Activated T-helper 1 cell treated with anti-CD3 and anti-CD28 coated beads, Interleukin-2, amount 50 U/mL, for 16 hours (primary cell): Measurements from ENCODE around the gene ABCC2.
"Not testable (repeated sequence)": the region's sequence is repeated elsewhere in the genome, so short reads cannot be mapped to it uniquely, and the experiment has no call there.

Experiments
- DNase-seq, 2 donors: peaks; one replicate each; pipeline ENCODE4 v3.0.0-alpha.2; 2020; ENCODE audit warnings: low read depth in 1 of 2, low spot score in 1 of 2

Gene ABCC2

DNA sequence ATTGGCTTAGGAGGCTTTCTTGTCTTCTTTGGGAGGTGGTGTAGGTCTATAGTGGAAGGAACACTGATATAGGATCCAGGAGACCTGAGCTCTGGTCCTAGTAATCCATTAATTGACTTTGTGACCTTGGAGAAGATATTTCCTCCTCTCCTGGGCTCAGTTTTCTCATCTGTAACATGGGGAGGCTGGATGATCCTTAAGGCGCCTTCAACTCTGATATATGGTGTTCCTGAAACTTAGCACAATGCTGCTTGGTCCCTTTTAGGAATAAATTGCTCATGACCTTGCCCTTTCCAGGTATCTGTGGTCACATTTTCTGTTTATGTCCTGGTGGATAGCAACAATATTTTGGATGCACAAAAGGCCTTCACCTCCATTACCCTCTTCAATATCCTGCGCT, 25.3 kb downstream of the ABCC2 start:
- DNase-seq: no peak

DNA sequence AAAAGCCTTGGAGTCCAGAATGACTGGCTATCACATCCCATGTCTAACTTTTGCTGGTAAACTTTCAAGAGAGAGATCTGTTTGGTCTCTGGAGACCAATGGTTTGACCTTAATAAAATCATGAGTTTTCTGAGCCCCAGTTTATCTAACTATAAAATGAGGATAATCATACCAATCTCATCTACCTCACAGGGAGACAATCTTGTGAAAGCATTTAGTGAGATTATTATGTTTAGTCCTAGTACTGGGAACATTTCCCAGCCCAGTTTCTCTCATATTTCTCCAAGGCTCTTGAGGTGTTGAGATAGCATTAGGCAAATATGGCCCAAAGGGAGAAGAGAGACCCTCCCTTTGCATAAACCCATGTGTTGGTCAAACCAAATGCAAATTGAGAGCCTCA, 25.8 kb downstream of the ABCC2 start:
- DNase-seq: no peak

DNA sequence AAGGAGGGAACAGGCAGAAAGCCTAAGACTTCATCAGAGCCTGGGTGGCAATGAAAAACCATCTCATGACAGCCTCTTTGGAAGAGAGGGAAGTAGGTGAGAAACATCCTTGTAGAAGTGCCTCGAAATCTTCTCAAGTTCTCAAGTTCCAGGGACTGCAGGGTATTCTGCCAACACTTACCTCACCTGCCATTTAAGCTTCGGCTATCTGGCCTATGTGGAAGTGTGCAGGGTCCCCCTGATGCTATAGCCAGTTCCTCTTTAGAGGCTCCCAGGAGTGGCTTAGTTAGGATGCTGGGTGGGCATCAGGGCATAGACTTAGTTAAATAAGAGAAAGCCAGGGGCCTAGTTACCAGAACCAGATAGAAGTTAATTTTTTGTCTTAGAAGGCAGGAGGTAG, 27.0 kb downstream of the ABCC2 start:
- no peak for DNase-seq

DNA sequence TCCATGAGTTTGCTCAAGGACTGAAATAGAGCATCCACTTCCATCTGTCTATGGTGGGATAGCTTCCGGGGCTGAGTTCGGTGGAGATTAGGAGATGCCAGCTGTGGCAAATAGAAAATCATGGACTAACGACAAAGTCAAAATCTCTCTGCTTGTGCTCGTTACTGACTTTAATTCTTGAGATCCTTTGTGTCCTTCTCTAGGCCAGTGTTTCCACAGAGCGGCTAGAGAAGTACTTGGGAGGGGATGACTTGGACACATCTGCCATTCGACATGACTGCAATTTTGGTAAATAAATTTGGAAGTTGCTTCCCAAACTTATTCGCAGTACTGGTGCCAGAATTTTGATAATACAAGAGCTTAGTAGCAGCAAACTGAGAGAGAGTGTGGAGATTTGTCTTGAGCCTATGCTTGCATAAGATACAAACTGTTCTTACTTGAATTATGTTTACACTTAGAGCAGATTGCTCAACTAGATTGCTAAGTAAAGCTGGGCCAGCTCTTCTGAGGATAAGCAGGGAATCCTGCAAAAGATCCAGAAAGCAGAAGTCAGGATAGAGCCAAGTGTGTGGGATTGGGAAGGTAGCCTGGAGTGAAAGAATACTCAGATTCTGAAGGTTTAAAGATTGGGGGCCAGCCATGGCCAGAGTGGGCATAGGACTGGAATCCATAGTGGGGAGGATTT, 27.6 kb downstream of the ABCC2 start:
- DNase-seq: no peak

DNA sequence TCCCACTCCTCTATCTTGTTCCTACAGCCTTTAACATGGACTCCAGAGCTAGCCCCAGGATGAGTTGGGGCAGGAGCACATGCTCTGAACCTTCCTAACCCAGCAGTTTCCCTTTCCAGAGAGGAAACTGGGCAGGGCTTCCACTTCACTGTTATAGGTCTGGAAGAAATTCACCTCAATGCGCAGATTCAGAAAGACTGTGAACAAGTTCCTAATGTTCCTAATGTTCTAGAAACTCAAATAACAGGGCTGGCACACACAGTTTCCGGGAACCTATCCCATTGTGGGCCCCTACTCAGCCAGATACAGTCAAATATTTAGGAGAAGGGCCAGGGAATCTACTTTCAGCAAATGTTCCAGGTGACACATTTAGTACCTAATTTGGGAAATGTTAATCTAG, 29.7 kb downstream of the ABCC2 start:
- no peak for DNase-seq

DNA sequence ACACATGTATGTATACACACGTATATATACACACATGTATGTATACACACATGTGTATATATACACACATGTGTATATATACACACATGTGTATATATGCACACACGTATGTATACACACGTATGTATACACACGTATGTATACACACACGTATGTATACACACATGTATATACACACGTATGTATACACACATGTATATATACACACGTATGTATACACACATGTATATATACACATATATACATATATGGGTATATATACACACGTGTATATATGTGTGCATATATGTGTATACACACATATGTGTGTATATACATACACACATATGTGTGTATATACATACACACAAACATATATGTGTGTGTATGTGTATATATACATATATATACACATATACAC, 31.7 kb downstream of the ABCC2 start:
- no peak for DNase-seq

DNA sequence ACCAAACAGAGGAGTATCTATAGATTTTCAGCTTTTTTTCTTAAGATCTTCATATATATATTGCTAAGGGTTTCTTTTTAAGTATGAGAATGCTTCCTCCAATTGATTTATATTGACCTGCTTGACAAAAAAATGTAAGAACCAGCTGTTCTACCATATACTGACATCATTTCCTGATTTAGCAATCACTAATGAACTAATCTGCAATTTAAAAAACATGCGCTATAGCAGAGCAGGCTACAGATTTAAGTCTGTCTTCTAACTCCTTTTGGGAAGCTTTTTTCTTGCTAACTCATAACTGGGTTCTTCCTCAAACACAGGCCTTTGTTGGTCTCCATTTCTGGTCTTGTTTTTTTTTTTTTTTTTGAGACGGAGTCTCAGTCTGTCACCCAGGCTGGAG, 33.2 kb downstream of the ABCC2 start:
- no peak for DNase-seq

DNA sequence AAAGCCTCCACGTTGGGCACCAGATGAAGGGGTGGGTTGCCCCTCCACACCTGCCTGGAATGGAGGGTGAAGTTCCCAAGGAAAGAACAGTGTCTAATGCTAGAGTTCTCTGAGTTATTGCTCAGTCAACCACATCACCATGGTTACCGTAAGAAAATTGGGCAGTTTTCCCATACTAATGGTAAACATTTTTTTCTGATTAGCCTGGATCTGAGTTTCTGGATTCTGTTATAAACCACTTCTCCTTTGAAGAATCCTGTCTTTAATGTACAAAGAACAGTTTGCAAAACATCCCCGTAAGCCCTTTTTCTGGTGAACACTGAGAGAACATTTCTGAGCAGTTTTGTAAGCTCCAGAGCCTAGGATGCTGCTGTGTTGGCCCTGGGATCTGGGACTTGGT, 45.5 kb downstream of the ABCC2 start:
- no peak for DNase-seq

DNA sequence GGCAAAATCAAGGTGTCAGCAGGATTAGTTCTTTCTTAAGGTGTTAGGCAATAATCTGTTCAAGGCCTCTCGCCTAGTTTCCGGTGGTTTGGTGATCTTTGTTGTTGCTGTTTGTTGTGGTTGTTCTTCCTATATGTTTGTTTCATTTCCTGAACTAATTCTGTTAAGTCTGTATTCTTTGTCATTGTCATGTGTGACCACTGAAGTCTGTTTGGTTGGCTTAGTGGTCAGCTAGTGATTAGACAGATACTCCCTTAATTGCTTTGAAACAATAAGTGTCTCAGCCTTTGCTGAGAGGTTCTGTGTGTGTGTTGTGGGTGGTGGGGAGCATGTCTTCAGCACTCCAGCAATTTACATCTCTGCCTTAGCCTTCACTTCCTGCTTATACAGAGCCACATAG, 46.0 kb downstream of the ABCC2 start:
- DNase-seq: no peak

DNA sequence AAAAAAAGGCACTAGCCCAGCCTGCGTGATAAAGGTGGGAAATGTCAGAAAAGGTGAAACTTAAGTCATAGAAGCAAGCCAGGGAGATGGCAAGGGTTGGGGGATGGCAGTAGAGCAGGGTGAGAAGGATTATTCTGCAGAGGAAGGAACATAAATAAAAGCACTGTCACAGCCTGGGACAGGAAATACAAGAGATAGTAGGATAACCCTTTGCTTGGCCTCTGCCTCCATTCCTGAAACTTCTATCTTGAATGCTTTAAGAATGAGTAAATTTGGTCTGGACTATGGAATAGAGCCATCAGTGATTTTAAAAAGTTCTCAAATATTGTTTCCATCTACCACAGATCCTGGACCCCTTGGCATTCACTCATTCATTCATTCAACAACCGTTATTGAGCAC, 50.0 kb downstream of the ABCC2 start:
- DNase-seq: no peak

DNA sequence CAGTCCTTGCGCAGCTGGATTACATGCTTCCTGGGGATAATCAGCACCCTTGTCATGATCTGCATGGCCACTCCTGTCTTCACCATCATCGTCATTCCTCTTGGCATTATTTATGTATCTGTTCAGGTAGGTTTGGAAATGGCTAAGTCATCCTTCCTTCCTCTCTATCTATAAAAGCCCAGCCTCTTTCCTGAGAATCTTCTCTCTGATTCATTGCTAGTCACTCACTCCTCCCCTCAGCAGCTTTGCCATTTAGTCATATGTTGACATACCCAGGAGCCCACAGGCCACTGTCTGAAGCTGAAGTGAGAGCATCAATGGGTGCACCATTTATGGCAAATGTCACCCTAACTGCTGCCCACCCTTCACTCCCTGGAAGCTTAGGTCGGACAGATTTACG, 52.0 kb downstream of the ABCC2 start:
- DNase-seq: no peak

DNA sequence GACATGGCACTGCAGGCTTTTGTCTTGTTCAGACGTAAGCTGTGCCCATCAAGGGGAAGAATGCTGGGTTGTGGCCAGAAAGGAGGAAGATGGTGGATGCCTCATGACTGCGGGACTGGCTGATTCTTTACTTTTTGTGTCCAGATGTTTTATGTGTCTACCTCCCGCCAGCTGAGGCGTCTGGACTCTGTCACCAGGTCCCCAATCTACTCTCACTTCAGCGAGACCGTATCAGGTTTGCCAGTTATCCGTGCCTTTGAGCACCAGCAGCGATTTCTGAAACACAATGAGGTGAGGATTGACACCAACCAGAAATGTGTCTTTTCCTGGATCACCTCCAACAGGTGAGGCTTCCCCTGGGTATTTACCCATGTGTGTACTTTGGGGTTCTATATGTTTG, 53.5 kb downstream of the ABCC2 start:
- DNase-seq: no peak

DNA sequence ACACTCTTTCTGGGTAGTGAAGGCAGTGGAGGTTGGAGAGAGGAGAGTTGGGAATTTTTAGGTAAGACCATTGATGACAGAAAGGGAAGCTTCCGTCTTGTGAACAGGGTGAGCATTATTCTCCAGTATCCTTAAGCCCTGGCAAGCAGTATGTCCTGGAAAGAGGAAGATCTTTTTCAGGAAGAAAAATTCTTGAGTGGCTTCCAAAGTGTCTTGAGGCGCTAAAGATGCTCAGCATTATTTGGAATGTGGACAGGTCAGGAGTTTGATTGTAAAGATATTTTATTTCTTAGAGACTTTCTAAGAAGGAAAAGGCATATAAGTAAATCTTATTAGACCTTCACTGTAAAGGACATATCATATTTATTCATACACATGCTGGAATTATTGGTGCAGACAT, 54.3 kb downstream of the ABCC2 start:
- no peak for DNase-seq

DNA sequence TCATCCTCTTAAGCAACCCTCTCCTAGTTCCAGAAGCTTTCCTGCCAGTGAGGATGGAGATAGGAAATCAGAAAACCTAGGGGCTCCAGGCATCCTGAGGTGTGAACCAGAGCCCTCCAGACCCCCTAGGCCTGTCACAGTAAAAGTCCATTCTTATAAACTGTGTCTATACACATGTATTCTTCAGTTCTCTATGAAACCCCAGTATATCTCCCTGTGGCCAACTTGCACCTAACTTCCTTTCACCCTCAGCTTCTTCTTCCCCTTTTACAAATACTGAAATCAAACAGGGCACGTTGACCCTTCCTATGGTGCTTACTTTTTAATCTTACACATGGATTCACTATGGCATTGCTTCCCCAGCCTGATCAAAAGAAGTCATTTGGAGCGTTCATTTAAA, 58.4 kb downstream of the ABCC2 start:
- not testable (repeated sequence) for DNase-seq

DNA sequence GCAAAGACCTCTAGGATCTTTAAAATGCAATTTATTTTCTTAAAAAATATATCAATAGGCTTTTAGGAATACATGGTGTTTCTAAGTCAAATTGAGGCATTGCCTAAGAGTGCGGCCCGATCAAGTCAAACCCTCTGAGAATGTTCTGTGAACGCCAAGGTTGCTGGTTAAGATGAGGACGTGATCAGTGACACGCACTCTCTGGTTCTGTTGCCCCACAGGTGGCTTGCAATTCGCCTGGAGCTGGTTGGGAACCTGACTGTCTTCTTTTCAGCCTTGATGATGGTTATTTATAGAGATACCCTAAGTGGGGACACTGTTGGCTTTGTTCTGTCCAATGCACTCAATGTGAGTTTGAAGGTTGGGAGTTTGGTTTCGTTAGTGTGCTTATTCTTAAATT, 59.3 kb downstream of the ABCC2 start:
- no peak for DNase-seq

DNA sequence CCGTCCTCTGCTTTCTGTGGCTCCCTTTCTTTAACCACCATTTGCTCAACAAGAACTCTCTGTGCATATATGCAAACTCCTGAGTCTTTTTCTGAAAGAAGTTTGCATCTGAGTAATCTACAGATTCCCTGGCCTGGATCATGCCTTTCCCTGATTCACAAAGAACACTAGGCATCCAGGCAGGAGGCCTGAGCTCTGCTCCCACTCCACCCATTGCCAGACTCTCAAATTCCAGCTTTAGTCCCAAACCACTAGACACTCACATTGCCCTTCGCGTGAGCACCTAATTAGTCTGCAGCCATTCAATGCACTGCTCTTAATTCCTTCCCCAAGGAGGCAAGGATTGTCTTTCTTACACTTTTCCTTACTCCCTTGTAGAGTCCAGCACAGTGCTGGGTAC, 60.9 kb downstream of the ABCC2 start:
- no peak for DNase-seq

DNA sequence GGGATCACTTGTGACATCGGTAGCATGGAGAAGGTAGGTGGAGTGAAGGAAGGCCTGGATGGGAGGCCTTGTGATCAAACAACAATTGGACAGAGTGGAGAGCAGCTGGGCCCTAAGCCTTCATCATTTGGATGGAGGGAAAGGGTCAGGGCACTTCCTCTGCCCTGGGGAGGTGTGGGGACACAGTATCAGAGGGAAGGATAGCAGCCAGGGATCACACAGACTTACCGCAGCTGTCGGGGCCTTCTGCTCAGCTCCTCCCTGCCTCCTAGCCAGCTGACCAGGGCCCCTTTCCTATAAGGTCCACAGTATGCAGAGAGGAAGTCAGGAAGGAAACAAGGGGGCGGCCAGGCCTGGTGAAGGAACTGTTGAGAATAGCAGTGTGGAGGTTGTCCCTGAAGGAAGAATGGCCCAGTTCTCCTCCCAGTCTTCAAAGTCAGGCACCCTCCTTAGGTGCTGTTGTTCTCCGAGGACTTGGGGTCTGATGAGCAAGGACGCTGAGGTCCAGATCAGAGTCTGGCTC, 62.1 kb downstream of the ABCC2 start:
- no peak for DNase-seq

DNA sequence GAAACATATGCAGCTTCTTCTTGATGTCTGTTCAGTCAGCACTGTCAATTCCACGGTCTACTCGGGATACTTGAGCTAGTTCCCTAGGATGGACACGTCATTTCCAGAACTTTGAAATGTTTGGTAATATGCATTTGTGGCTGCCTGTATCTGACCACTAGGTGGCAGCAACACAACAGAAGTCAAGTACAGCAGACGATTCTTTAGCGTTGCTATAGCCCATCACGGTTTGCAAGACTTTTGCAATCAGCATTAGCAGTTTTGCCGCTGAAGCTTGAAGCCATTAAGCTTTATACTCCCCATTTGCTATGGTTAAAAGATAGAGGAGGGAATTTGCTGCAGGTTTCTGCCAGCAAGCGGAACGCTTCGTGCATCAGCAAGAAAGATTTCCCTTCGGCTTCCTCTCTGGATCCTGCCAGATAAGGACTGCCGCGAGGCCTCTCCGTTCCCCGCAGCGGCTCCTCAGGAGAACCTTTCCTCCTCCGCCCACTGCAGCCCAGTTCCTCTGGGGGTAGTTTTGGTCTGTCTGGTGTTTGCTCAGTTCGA, 63.5 kb downstream of the ABCC2 start:
- peak; percentile 18 to 41 for DNase-seq

DNA sequence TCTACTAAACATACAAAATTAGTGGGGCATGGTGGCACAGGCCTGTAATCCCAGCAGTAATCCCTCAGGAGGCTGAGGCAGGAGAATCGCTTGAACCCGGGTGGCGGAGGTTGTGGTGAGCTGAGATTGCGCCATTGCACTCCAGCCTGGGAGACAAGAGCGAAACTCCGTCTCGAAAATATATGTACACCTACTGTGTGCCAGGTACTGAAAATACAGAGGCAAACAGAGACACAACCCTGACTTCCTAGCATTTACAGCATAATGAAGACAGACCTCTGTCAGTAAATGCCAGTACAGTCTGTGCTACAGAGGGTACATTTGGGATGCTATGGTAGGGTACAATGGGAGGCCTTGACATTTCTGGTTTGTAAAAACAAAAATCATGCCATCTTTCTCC, 66.6 kb downstream of the ABCC2 start:
- DNase-seq: no peak

DNA sequence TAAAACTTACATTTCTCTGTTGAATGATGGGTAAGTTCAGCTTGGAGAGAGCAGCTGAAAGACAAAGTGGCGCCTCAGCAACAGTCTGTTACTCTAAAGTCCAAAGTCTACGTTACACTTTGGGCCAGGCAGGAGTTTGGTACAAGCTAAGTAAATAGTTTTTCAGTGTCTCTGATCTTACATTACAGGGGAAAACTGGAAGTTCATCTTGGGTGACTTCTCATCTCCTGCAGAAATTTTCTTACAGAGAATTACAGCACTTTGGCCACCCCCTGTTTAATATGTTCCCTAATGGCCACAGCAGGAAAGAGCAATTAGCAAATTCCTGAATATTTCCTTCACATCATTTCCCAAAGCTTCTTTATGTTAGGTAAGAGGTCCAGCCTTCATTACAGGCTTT, 67.1 kb downstream of the ABCC2 start:
- no peak for DNase-seq

DNA sequence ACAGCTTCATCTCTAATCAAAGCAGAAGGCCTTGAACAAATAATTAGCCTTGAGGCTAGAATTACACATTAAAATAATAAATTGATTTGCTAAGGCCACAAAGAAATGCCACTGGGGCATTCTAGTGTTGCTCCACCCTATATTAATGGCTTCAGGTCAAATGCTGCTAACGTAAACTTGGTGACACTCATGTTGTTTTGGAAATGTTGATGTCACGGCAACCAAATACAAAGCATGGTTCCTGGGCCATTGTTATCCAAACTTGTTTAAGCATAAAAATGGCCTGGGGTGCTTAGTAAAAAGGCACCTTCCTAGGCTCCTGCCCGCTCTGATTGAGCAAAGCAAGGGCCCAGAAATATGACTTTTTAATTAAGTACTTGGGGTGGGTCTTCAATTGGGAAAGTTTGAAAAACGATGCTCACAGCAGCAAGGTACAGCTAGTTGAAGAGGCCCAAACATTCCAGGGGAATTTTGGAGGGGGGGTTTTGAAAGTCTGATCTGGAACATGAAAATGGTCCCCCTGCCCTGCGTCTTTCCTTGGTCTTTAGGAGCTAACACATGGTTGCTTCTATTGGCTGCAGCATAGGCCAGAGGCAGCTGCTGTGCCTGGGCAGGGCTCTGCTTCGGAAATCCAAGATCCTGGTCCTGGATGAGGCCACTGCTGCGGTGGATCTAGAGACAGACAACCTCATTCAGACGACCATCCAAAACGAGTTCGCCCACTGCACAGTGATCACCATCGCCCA, 67.8 kb downstream of the ABCC2 start:
- DNase-seq: no peak

DNA sequence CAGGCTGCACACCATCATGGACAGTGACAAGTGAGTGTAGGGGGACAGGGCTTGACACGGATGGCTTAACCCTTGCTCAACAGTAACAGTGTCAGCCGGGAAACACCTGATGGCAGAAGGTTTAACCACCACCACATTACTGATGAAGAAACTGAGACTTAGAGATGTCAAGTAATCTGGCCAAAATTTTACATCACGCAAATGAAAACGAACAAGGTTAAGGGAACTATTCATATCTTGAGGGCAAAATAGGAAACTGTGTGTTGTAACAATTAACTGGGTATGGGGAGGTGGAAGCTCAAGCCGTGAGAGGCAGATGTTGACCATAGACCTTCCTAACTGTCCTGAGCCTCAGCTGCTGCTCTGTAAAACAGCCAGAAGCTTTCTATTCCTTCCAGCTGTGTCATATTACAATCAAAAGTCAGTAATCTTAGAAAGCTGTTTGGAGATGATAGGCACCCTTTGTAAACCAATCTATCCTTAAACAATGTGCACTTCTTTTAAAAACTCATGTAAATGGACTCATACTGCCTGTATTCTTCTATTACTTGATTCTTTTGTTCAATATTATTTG, 68.4 kb downstream of the ABCC2 start:
- DNase-seq: no peak
